ENCODE results near the gene CCNI2. TPM values are rescaled to one million over a fixed set of nuclear protein-coding genes. Genes with fewer than 3 reads are reported as not detected.

The CCNI2 gene
- total RNA-seq, 4 donors from 2014 or later, result 0.19 to 0.29 TPM; not detected in 2

- H3K4me1 ChIP-seq, result peaks cover 13 to 39% (median 22%) of the 10 kb centered on the region in 3 donors
- no peak overlapping the region for H3K4me3 ChIP-seq
- TF ChIP-seq, protein P1, sequence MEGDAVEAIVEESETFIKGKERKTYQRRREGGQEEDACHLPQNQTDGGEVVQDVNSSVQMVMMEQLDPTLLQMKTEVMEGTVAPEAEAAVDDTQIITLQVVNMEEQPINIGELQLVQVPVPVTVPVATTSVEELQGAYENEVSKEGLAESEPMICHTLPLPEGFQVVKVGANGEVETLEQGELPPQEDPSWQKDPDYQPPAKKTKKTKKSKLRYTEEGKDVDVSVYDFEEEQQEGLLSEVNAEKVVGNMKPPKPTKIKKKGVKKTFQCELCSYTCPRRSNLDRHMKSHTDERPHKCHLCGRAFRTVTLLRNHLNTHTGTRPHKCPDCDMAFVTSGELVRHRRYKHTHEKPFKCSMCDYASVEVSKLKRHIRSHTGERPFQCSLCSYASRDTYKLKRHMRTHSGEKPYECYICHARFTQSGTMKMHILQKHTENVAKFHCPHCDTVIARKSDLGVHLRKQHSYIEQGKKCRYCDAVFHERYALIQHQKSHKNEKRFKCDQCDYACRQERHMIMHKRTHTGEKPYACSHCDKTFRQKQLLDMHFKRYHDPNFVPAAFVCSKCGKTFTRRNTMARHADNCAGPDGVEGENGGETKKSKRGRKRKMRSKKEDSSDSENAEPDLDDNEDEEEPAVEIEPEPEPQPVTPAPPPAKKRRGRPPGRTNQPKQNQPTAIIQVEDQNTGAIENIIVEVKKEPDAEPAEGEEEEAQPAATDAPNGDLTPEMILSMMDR (IDR thresholded peaks at IDR 0.05), result no peak
- no peak for TF ChIP-seq POLR2A (IDR thresholded peaks at IDR 0.05)
- no peak for DNase-seq
- WGBS, 2 donors, result 97 to 98% methylated on average over 2 to 3 of the region's 3 CpGs
- no peaks in the 10 kb centered on the region for H3K36me3 ChIP-seq
- no peaks in the 10 kb centered on the region for H3K27me3 ChIP-seq
- no peak overlapping the region for H3K27ac ChIP-seq
- intact Hi-C loops (cut with DNase I), result no loop called here
- H3K9me3 ChIP-seq, result no peaks in the 10 kb centered on the region
These were observed 32.7 kb downstream of the CCNI2 start for GRCh38 chr5:132779961-132780360.

DNA sequence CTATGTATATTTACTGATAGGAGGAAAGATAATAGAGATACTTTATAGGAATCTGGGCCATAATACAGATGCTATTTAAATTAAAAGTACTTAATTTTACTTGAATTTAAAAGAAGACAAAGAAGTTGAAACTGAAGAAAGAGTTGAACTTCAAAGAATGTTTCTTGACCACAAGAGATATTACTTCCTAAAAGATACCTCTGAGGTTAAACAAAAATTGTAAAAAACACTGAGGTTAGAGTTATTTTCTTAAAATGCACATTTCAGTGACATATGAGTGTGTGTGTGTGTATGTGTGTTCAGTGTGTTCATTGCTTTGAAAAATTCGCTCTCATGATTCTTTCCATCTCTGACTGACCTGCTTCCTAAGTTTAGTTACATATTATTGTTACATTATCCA is 33.4 kb downstream of the CCNI2 start:
- WGBS, 2 donors, result 67 to 81% methylated on average over 1 of the region's 1 CpG
- Histone ChIP-seq H3K4me3 (no peak overlapping the region), H3K4me1 (peaks cover 9 to 33% (median 16%) of the 10 kb centered on the region in 3 donors), H3K27me3 (no peaks in the 10 kb centered on the region), H3K36me3 (no peaks in the 10 kb centered on the region), H3K27ac (no peak overlapping the region), H3K9me3 (no peaks in the 10 kb centered on the region)
- intact Hi-C loops (cut with DNase I), result no loop called here
- DNase-seq, result no peak
- no peak for TF ChIP-seq POLR2A (IDR thresholded peaks at IDR 0.05)
- TF ChIP-seq, protein P1 (IDR thresholded peaks at IDR 0.05), result no peak

DNA sequence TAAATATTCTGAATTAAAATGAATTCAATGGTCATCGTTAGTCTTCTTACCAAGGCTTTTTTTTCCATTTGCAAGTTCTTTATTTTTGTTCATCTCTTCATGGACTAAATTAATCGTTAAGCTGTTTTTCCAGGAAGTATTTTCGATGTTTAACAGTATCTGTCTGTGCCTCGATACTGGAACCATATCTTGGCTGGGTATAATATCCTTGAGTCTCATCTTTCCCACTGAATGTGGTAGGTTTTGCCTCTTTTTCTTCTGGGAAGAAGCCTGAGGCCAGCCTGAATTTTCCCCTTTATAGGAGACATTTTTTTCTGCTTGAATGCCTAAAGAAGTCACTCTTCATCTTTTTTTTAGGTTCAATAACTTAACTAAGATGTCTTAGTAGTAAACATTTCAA is 33.8 kb downstream of the CCNI2 start:
- H3K4me3 ChIP-seq, result no peak overlapping the region
- 84 to 91% methylated on average over 4 of the region's 4 CpGs for WGBS, 2 donors
- no peaks in the 10 kb centered on the region for H3K36me3 ChIP-seq
- peaks cover 0 to 2% (median 0%) of the 10 kb centered on the region in 4 donors for H3K27me3 ChIP-seq
- intact Hi-C loops (cut with DNase I), result no loop called here
- no peak overlapping the region for H3K27ac ChIP-seq
- H3K4me1 ChIP-seq, result peaks cover 4 to 28% (median 12%) of the 10 kb centered on the region in 3 donors
- TF ChIP-seq POLR2A (IDR thresholded peaks at IDR 0.05), result no peak
- TF ChIP-seq, protein P1 (IDR thresholded peaks at IDR 0.05), result no peak
- H3K9me3 ChIP-seq, result no peaks in the 10 kb centered on the region
- no peak for DNase-seq

- Histone ChIP-seq H3K27ac (no peak overlapping the region), H3K9me3 (no peaks in the 10 kb centered on the region), H3K4me3 (no peak overlapping the region), H3K36me3 (no peaks in the 10 kb centered on the region), H3K4me1 (peaks cover 0 to 23% (median 10%) of the 10 kb centered on the region in 3 donors), H3K27me3 (peaks cover 0 to 4% (median 0%) of the 10 kb centered on the region in 4 donors)
- intact Hi-C loops (cut with DNase I), result no loop called here
- TF ChIP-seq, protein P1 (IDR thresholded peaks at IDR 0.05), result no peak
- TF ChIP-seq POLR2A (IDR thresholded peaks at IDR 0.05), result no peak
- 58 to 61% methylated on average over 3 to 4 of the region's 4 CpGs for WGBS, 2 donors
- DNase-seq, result no peak
These were observed 34.9 kb downstream of the CCNI2 start for GRCh38 chr5:132782101-132782500.

- H3K4me3 ChIP-seq, result no peak overlapping the region
- H3K36me3 ChIP-seq, result no peaks in the 10 kb centered on the region
- H3K9me3 ChIP-seq, result no peaks in the 10 kb centered on the region
- TF ChIP-seq POLR2A (IDR thresholded peaks at IDR 0.05), result no peak
- TF ChIP-seq, protein P1 (IDR thresholded peaks at IDR 0.05), result no peak
- WGBS, 2 donors, result 64 to 65% methylated on average over 5 of the region's 5 CpGs
- peaks cover 0 to 10% (median 3%) of the 10 kb centered on the region in 3 donors for H3K4me1 ChIP-seq
- intact Hi-C loops (cut with DNase I), result no loop called here
- DNase-seq, result no peak
- no peak overlapping the region for H3K27ac ChIP-seq
- H3K27me3 ChIP-seq, result peaks cover 0 to 4% (median 0%) of the 10 kb centered on the region in 4 donors
These were observed 38.1 kb downstream of the CCNI2 start for GRCh38 chr5:132785365-132785764.

All from esophagus squamous epithelium (tissue), 5 donors.